Activated naive CD4-positive, alpha-beta T cell (primary cell): ENCODE measurements around the gene HLA-E.
A peak's percentile ranks its signal among the peaks of the same experiment; 100 is the strongest.

ENCODE experiments used
- DNase-seq, 4 experiments: peaks; one replicate each; lab custom pipeline; 2025; lab: John Stamatoyannopoulos, UW

Gene HLA-E

DNA sequence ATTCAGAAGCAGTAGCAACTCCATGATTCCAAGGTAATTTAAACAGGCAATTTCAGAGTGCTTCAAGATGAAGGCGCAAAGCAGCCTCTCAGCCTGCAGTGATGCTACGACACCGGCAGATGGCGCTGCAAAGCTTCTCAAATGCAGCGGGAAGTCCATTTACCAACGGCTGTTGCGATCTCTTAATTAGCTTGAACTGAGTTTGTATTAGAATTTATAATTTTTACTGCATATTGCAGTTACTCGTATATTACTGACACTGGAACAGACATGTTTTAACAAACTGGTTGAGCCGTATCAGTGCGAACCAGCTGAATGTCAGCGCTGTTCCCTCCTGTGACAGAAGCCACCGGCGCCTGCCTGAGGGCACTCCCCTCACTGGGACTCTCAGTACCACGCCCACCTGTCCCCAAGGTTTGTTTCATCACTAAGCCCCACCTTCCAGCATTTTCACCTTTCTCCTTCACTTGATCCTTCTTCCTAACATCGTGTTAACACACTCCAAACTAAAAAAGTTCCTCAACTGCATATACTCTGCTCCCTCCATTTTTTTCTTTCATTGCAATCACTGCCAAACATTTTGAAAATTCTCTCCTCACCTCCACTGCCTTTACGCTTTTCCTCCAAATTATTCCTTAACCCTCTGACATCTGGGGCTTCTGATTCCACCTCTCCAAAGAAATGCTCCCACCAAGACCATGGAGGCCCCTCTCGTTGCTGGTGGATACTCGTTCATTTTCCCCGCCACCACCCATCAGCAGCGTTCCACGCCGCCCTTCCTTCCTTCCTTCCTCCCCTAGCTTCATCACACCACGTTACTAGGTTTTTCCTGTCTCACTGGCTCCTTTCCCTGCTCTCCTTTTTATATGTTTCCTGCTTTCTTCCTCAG is 52.5 kb downstream of the HLA-E start:
- DNase-seq, result peak; percentile 45 to 70 (median 62)

DNA sequence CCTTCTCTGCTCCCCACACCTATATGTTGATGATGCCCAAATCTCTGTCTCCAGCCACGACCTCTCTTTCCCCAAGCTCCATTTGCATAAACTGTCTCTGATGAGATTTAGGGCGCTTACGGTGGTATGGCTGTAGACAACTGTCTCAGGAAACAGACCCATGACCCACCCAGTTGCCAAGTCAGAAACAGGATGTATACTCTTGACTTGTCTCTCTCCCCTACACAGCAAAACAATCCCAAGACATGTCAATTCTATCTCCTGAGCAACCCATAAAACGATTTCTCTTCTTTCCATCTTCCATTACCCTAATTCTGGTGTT is 53.1 kb downstream of the HLA-E start:
- no peak for DNase-seq

DNA sequence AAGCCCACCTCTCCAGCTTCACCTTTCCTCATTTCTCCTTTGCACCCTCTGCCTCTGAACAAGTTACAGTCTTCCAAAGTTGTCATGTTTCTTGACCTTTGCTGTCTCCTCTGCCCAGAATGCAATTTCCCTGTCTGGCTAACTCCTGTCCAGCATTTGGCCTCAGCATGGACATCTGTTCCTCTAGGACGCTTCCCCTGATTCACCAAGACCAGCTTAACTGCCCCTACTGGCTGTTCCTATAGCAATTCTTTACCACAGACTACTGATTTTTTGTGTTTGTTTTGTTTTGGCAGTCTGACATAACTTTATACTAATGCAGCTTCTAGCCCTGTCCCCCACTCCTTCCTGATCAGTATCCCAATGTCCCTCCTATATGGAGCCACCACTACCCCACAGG is 53.6 kb downstream of the HLA-E start:
- no peak for DNase-seq
